Measurements from ENCODE around the gene AKAP6.
"Not testable (repeated sequence)": the region's sequence is repeated elsewhere in the genome, so short reads cannot be mapped to it uniquely, and the experiment has no call there.

AKAP6 gene

DNA sequence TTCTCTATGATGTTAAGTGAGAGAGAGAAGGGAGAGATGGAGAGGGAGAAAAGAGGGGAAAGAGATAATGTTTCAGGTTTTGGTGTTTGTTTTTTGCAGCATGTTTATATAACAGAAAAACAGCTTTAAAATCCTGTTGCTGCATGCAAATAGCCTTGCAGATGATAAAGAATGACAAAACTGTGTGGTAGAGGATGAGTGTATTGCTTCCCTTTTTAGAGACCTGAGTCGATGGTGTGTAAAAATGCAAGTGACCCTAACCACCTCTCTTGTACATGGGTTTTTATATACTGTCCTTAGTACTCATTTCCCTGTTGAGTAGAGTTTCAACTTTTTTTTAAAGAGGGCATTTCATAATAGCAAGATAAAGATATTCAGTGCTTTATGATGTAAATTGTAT lies 249.1 kb downstream of the AKAP6 start:
- Histone ChIP-seq H3K4me3 (ENCODE audit: low read length) (no peak overlapping the region), H3K9me3 (ENCODE audit: insufficient read depth, low read depth, low read length) (no peaks in the 10 kb centered on the region; the same call in 1 of the 2 replicates), H3K27ac (ENCODE audit: low read length) (no peak overlapping the region), H3K27me3 (ENCODE audit: insufficient read depth, low read length) (no peaks in the 10 kb centered on the region), H3K36me3 (ENCODE audit: insufficient read depth, low read depth, low read length) (no peaks in the 10 kb centered on the region), H3K4me1 (ENCODE audit: insufficient read depth, low read length) (no peaks in the 10 kb centered on the region; the same call in 1 of the 2 replicates), H3K9ac (ENCODE audit: low read depth, low read length) (no peak overlapping the region)

DNA sequence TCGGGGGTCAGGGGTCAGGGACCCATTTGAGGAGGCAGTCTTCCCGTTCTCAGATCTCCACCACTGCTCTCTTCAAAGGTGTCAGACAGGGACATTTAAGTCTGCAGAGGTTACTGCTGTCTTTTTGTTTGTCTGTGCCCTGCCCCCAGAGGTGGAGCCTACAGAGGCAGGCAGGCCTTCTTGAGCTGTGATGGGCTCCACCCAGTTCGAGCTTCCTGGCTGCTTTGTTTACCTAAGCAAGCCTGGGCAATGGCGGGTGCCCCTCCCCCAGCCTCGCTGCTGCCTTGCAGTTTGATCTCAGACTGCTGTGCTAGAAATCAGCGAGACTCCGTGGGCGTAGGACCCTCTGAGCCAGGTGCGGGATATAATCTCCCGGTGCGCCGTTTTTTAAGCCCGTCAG lies 254.3 kb downstream of the AKAP6 start:
- H3K27ac ChIP-seq (ENCODE audit: low read length); H3K4me1 ChIP-seq (ENCODE audit: insufficient read depth, low read length); H3K9ac ChIP-seq (ENCODE audit: low read depth, low read length); H3K27me3 ChIP-seq (ENCODE audit: insufficient read depth, low read length); H3K36me3 ChIP-seq (ENCODE audit: insufficient read depth, low read depth, low read length); H3K4me3 ChIP-seq (ENCODE audit: low read length): not testable (repeated sequence)
- H3K9me3 ChIP-seq (ENCODE audit: insufficient read depth, low read depth, low read length) = peaks cover 25% of the 10 kb centered on the region

GRCh38 chr14:32584079-32584478 lies 255.0 kb downstream of the AKAP6 start:
- H3K9me3 ChIP-seq (ENCODE audit: insufficient read depth, low read depth, low read length) = peaks cover 25% of the 10 kb centered on the region
- H3K36me3 ChIP-seq (ENCODE audit: insufficient read depth, low read depth, low read length) = no peaks in the 10 kb centered on the region
- H3K27ac ChIP-seq (ENCODE audit: low read length) = no peak overlapping the region
- no peaks in the 10 kb centered on the region for H3K27me3 ChIP-seq (ENCODE audit: insufficient read depth, low read length)
- H3K9ac ChIP-seq (ENCODE audit: low read depth, low read length) = no peak overlapping the region
- H3K4me3 ChIP-seq (ENCODE audit: low read length) = no peak overlapping the region
- no peaks in the 10 kb centered on the region for H3K4me1 ChIP-seq (ENCODE audit: insufficient read depth, low read length)

- no peak overlapping the region for H3K9ac ChIP-seq (ENCODE audit: low read depth, low read length)
- H3K36me3 ChIP-seq (ENCODE audit: insufficient read depth, low read depth, low read length) = no peaks in the 10 kb centered on the region
- H3K4me3 ChIP-seq (ENCODE audit: low read length) = no peak overlapping the region
- no peak overlapping the region for H3K27ac ChIP-seq (ENCODE audit: low read length)
- H3K27me3 ChIP-seq (ENCODE audit: insufficient read depth, low read length) = no peaks in the 10 kb centered on the region
- H3K4me1 ChIP-seq (ENCODE audit: insufficient read depth, low read length) = no peaks in the 10 kb centered on the region
- peaks cover 25% of the 10 kb centered on the region for H3K9me3 ChIP-seq (ENCODE audit: insufficient read depth, low read depth, low read length)
Measured at GRCh38 chr14:32587461-32587860, 258.4 kb downstream of the AKAP6 start.

DNA sequence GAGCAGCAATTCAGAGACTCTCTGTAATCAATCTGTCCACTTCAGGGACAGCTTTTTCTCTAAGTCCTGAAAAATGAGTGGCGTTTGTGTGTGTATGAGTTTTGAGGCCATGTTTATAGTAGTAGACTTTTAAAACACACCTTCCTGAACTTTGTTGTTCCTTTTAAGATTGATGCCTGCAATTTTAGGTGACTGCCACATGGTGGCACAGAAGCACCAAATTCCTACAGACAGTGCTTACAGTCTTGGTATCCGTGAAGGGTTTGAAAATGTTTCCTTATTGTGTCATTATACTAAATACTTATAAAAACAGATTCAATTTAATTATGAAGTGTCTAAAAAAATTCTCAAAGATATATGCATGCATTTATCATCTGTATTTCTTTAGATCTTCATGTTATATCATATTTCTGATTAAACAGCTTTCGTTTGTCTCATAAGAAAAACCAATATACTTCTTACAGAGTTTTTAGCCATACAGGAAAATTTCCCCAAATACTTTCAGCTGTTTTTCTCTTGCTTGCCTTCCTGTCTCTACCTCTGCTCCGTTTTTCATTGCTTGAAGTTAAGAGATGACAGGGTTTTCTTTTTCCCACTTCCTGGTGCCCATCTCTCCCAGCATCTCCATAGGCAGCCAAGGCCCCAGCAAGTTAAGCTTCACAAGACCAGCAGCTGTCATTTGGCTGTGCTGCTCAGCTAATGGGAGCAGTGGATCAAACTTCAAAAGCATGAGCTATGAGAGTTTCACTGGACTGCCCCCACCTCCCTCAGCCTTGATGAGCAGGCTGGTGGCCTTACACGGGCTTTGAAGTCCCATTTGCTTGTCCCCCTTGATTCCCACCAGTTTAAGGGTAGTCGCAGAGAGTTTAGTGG lies 259.6 kb downstream of the AKAP6 start:
- Histone ChIP-seq H3K9me3 (ENCODE audit: insufficient read depth, low read depth, low read length) (peaks cover 24% of the 10 kb centered on the region), H3K27me3 (ENCODE audit: insufficient read depth, low read length) (no peaks in the 10 kb centered on the region), H3K4me3 (ENCODE audit: low read length) (no peak overlapping the region), H3K27ac (ENCODE audit: low read length) (no peak overlapping the region), H3K9ac (ENCODE audit: low read depth, low read length) (no peak overlapping the region), H3K36me3 (ENCODE audit: insufficient read depth, low read depth, low read length) (no peaks in the 10 kb centered on the region), H3K4me1 (ENCODE audit: insufficient read depth, low read length) (no peaks in the 10 kb centered on the region)

DNA sequence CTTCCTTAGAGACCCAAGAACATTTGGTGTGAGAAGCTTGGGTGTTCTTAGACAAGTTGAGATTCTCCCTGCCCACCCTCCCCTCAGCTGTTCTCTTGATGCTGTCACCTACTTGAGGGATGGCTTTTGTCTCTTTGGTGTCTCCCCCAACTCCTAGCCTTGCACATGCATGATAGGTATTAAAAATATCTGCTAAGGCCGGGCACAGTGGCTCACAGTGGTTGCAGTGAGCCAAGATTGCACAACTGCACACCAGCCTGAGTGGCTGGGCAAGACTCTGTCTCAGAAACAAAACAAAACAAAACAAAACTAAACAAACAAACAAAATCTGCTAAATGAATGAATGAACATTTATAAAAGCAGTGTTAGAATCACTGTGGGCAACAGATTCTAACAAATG lies 261.1 kb downstream of the AKAP6 start:
- H3K27ac ChIP-seq (ENCODE audit: low read length) = no peak overlapping the region
- no peak overlapping the region for H3K4me3 ChIP-seq (ENCODE audit: low read length)
- peaks cover 9% of the 10 kb centered on the region; the same call in 1 of the 2 replicates for H3K9me3 ChIP-seq (ENCODE audit: insufficient read depth, low read depth, low read length)
- H3K36me3 ChIP-seq (ENCODE audit: insufficient read depth, low read depth, low read length) = no peaks in the 10 kb centered on the region
- no peak overlapping the region for H3K9ac ChIP-seq (ENCODE audit: low read depth, low read length)
- H3K27me3 ChIP-seq (ENCODE audit: insufficient read depth, low read length) = no peaks in the 10 kb centered on the region
- no peaks in the 10 kb centered on the region for H3K4me1 ChIP-seq (ENCODE audit: insufficient read depth, low read length)

DNA sequence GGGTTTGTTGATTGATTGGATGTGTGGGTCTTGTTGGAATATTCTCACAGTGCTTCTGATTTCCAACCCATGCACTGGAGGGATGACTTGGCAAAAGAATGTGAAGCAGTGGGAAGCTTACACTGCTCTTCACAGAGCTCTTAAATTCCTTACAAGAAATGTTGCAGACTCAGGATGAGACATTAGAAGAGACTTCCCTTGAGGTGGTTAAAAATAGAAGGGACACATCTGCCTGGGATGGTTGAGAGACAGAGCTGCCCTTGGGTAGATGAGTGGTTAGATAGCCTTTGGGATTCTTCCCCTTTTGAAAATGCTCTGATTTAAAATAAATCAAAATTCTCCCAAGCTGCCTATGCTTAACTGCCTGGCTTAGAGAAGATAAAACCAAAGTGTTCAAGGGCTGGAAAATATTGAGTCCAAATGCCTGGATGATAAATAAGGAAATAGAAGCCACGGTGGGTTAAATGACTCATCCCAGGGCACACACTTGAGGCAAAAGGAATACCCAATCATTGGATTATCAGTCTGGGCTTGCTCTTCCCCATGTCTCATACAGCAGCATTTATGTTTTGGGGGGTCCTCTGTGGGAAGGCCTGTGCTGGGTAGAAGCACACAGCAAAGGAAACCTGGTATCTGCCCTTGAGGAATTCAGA lies 264.3 kb downstream of the AKAP6 start:
- no peak overlapping the region for H3K4me3 ChIP-seq (ENCODE audit: low read length)
- no peaks in the 10 kb centered on the region for H3K9me3 ChIP-seq (ENCODE audit: insufficient read depth, low read depth, low read length)
- no peak overlapping the region for H3K27ac ChIP-seq (ENCODE audit: low read length)
- no peaks in the 10 kb centered on the region for H3K27me3 ChIP-seq (ENCODE audit: insufficient read depth, low read length)
- H3K36me3 ChIP-seq (ENCODE audit: insufficient read depth, low read depth, low read length) = no peaks in the 10 kb centered on the region
- no peaks in the 10 kb centered on the region for H3K4me1 ChIP-seq (ENCODE audit: insufficient read depth, low read length)
- no peak overlapping the region for H3K9ac ChIP-seq (ENCODE audit: low read depth, low read length)

- no peak overlapping the region for H3K27ac ChIP-seq (ENCODE audit: low read length)
- H3K27me3 ChIP-seq (ENCODE audit: insufficient read depth, low read length) = no peaks in the 10 kb centered on the region
- no peaks in the 10 kb centered on the region for H3K36me3 ChIP-seq (ENCODE audit: insufficient read depth, low read depth, low read length)
- H3K4me1 ChIP-seq (ENCODE audit: insufficient read depth, low read length) = no peaks in the 10 kb centered on the region
- no peak overlapping the region for H3K4me3 ChIP-seq (ENCODE audit: low read length)
- H3K9me3 ChIP-seq (ENCODE audit: insufficient read depth, low read depth, low read length) = no peaks in the 10 kb centered on the region
- no peak overlapping the region for H3K9ac ChIP-seq (ENCODE audit: low read depth, low read length)
Measured at GRCh38 chr14:32594766-32595165, 265.7 kb downstream of the AKAP6 start.

GRCh38 chr14:32595497-32595896 lies 266.4 kb downstream of the AKAP6 start:
- Histone ChIP-seq H3K9ac (ENCODE audit: low read depth, low read length) (no peak overlapping the region), H3K4me1 (ENCODE audit: insufficient read depth, low read length) (no peaks in the 10 kb centered on the region; the same call in 1 of the 2 replicates), H3K36me3 (ENCODE audit: insufficient read depth, low read depth, low read length) (no peaks in the 10 kb centered on the region), H3K9me3 (ENCODE audit: insufficient read depth, low read depth, low read length) (no peaks in the 10 kb centered on the region), H3K4me3 (ENCODE audit: low read length) (no peak overlapping the region), H3K27ac (ENCODE audit: low read length) (no peak overlapping the region), H3K27me3 (ENCODE audit: insufficient read depth, low read length) (no peaks in the 10 kb centered on the region)

DNA sequence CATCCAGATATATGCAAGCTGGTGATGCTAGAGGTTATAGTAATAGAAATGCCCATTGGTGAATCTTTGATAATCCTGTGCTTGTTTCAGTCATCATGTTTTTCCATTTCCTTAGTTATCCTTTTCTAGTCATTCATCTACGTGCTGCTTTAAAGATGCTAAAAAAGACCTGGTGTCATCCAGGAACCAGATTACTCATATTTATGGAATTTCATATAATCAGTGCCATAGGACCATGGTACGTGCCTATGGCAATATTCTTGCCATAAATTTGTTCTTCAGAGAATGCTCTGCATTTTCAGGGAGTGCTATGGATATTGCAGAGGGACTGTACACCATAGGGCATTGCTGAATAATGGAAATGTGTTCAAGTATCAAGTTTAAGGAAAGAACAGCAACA lies 267.3 kb downstream of the AKAP6 start:
- Histone ChIP-seq H3K9ac (ENCODE audit: low read depth, low read length) (no peak overlapping the region), H3K27me3 (ENCODE audit: insufficient read depth, low read length) (no peaks in the 10 kb centered on the region), H3K27ac (ENCODE audit: low read length) (no peak overlapping the region), H3K4me3 (ENCODE audit: low read length) (no peak overlapping the region), H3K36me3 (ENCODE audit: insufficient read depth, low read depth, low read length) (no peaks in the 10 kb centered on the region), H3K4me1 (ENCODE audit: insufficient read depth, low read length) (no peaks in the 10 kb centered on the region; the same call in 1 of the 2 replicates), H3K9me3 (ENCODE audit: insufficient read depth, low read depth, low read length) (no peaks in the 10 kb centered on the region)

- H3K4me3 ChIP-seq (ENCODE audit: low read length) = no peak overlapping the region
- no peaks in the 10 kb centered on the region for H3K9me3 ChIP-seq (ENCODE audit: insufficient read depth, low read depth, low read length)
- H3K9ac ChIP-seq (ENCODE audit: low read depth, low read length) = no peak overlapping the region
- H3K36me3 ChIP-seq (ENCODE audit: insufficient read depth, low read depth, low read length) = no peaks in the 10 kb centered on the region
- H3K4me1 ChIP-seq (ENCODE audit: insufficient read depth, low read length) = no peaks in the 10 kb centered on the region; the same call in 1 of the 2 replicates
- H3K27ac ChIP-seq (ENCODE audit: low read length) = no peak overlapping the region
- no peaks in the 10 kb centered on the region for H3K27me3 ChIP-seq (ENCODE audit: insufficient read depth, low read length)
Measured at GRCh38 chr14:32597771-32598170, 268.7 kb downstream of the AKAP6 start.

DNA sequence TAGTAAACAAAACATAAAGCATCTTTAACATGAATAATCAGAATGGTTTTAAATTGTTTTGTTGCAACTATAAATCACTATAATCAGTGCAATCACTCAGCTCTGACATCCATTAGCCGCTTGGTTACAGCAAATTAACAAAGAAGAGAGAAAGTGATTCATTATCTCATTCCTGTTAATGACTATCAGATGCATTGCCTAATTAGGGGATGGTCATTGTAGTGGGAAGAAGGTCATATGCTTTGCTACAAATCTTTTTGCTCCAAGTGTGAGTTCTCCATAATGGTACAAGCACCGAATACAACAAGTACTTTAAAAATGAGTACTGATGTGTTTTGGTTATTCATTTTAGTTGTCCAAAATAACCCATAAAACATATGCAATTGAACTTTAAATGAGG lies 272.0 kb downstream of the AKAP6 start:
- H3K4me1 ChIP-seq (ENCODE audit: insufficient read depth, low read length) = no peaks in the 10 kb centered on the region; the same call in 1 of the 2 replicates
- no peak overlapping the region for H3K4me3 ChIP-seq (ENCODE audit: low read length)
- no peaks in the 10 kb centered on the region for H3K27me3 ChIP-seq (ENCODE audit: insufficient read depth, low read length)
- H3K9me3 ChIP-seq (ENCODE audit: insufficient read depth, low read depth, low read length) = no peaks in the 10 kb centered on the region
- no peak overlapping the region for H3K9ac ChIP-seq (ENCODE audit: low read depth, low read length)
- no peak overlapping the region for H3K27ac ChIP-seq (ENCODE audit: low read length)
- H3K36me3 ChIP-seq (ENCODE audit: insufficient read depth, low read depth, low read length) = no peaks in the 10 kb centered on the region

All from iPS-20b (cell line).